CD4-positive, alpha-beta memory T cell (primary cell): Measurements from ENCODE around the gene BTG3. TPM values are rescaled to one million over a fixed set of nuclear protein-coding genes. Genes with fewer than 3 reads are reported as not detected.
A peak's percentile ranks its signal among the peaks of the same experiment; 100 is the strongest.

Experiments
- CTCF ChIA-PET: fragments of 350-600 bp; sonication (Branson Sonifier 250); formaldehyde crosslinking; loops from one replicate; lab custom pipeline; 2021; ENCODE audit warnings: inconsistent platforms; ENCODE audit not compliant: partially characterized antibody; lab: Charles Lee
- POLR2A ChIA-PET: fragments of 350-600 bp; sonication (Branson Sonifier 250); formaldehyde crosslinking; loops from one replicate; lab custom pipeline; 2021; ENCODE audit not compliant: partially characterized antibody; lab: Charles Lee
- DNase-seq, 5 donors: peaks; one replicate each; pipeline versions ENCODE4 v3.0.0 to v3.0.0-alpha.2; 2020 to 2022; ENCODE audit warnings: mixed read lengths in 1 of 5
- H3K27ac ChIP-seq: one replicate; pipeline ENCODE4 v1.7.0; 2013; ENCODE audit warnings: low read depth, low read length
- H3K27me3 ChIP-seq: 2 replicates; pipeline ENCODE4 v1.7.0; 2013; ENCODE audit warnings: mild to moderate bottlenecking, low read length, moderate library complexity; ENCODE audit not compliant: insufficient read depth
- H3K36me3 ChIP-seq: 2 replicates; pipeline ENCODE4 v1.7.0; 2013; ENCODE audit warnings: mild to moderate bottlenecking, low read length, moderate library complexity; ENCODE audit not compliant: insufficient read depth
- H3K4me1 ChIP-seq: 2 replicates; pipeline ENCODE4 v1.7.0; 2013; ENCODE audit warnings: mild to moderate bottlenecking, low read length, moderate library complexity; ENCODE audit not compliant: insufficient read depth
- H3K4me3 ChIP-seq, 2 donors: one replicate each; pipeline ENCODE4 v1.7.0; 2013; ENCODE audit warnings: low read length in 2 of 2, mild to moderate bottlenecking in 1 of 2
- H3K9me3 ChIP-seq, 2 donors: one replicate each; pipeline ENCODE4 v1.7.0; 2013; ENCODE audit warnings: low read length in 2 of 2, control low read depth in 1 of 2; ENCODE audit not compliant: control insufficient read depth in 1 of 2
- H3K27ac Mint-ChIP-seq, 7 donors: one replicate each; pipeline ENCODE4 v1.8.0; 2020 to 2021; ENCODE audit warnings: mixed read lengths in 7 of 7, mild to moderate bottlenecking in 6 of 7, inconsistent platforms in 3 of 7, moderate library complexity in 3 of 7
- H3K27me3 Mint-ChIP-seq, 2 donors: one replicate each; pipeline ENCODE4 v1.8.0; 2020 to 2021; ENCODE audit warnings: mixed read lengths in 2 of 2
- H3K36me3 Mint-ChIP-seq, 2 donors: one replicate each; pipeline ENCODE4 v1.8.0; 2020 to 2021; ENCODE audit warnings: mixed read lengths in 2 of 2, inconsistent platforms in 1 of 2, mild to moderate bottlenecking in 1 of 2
- H3K4me1 Mint-ChIP-seq, 4 donors: one replicate each; pipeline ENCODE4 v1.8.0; 2020 to 2021; ENCODE audit warnings: mixed read lengths in 4 of 4, mild to moderate bottlenecking in 1 of 4
- H3K4me3 Mint-ChIP-seq, 8 donors: one replicate each; pipeline ENCODE4 v1.8.0; 2020 to 2021; ENCODE audit warnings: mixed read lengths in 8 of 8, mild to moderate bottlenecking in 7 of 8, moderate library complexity in 6 of 8, inconsistent platforms in 3 of 8
- H3K9me3 Mint-ChIP-seq, 8 donors: one replicate each; pipeline ENCODE4 v1.8.0; 2020 to 2021; ENCODE audit warnings: mixed read lengths in 8 of 8, mild to moderate bottlenecking in 5 of 8, inconsistent platforms in 3 of 8, moderate library complexity in 1 of 8
- intact Hi-C: fragments of 100-400 bp; cut with micrococcal nuclease; formaldehyde crosslinking; loops from one replicate; pipeline ENCODE4 v1.15.1; 2023
- polyA plus RNA-seq, 2 donors: library from polyadenylated mRNA; unstranded; fragments of 300-500 nt; fragmentation: Illumina TruSeq; gene quantifications; one replicate each; pipeline ENCODE4 v1.2.3, GENCODE V29; 2021
- total RNA-seq, 2 experiments: library from RNA; stranded (reverse); gene quantifications; one replicate each; pipeline ENCODE4 v1.2.3, GENCODE V29; 2021

Gene BTG3
- 10 to 100 TPM; 19.2 to 20.6 TPM for total RNA-seq
- 10 to 100 TPM in 1 of 2 donors, 1 to 10 TPM in 1; 9.7 to 12.6 TPM for polyA plus RNA-seq

DNA sequence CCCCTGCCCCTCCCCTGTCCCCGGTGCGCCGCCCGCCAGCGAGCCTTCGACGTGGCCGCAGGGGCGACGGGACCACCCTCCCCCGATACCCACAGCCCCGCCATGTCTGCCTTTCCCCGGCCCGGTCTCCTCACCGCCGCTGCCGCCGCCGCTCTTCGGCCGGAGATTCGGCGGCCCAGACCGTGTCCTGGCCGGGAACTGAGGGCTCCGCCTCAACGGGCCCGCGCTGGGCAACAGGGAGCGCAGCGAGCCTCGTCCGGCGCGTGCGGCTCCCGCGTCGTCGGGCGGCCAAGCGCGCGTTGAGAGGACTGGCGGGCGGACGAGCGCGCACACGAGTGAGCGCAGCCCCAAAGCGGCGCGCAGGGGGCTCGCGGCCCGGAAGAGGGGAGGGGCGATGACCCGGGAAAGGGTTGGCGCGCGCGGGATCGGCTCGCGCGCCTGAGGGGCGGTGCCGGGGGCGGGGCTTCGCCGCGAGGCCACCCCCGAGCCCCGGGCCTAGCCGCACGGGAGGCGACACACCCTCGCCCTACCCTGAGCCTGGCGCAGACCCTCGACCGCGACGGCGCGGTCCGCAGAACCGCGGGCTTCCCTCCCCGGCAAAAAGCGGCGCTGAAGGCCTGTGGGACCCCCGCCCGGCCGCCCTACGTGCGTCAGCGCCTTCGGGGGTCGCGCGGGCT lies at the start of gene BTG3:
BTG3 (minus strand) TSS at position 337 of the 677 bp plus-strand sequence. CDS start 3,757 bp downstream, outside the sequence.
- H3K27me3 ChIP-seq: no peaks in the 10 kb centered on the region
- peak within 1 kb of the TSS; percentile 87 to 97 for H3K4me3 ChIP-seq
- Mint-ChIP-seq H3K4me1 (peaks cover 14 to 44% (median 22%) of the 10 kb centered on the region in 4 donors), H3K4me3 (peak within 1 kb of the TSS; percentile 91 to 99 (median 95)), H3K9me3 (no peaks in the 10 kb centered on the region), H3K27ac (peak within 1 kb of the TSS; percentile 95 to 100 (median 99)), H3K36me3 (peaks cover 6 to 21% of the 10 kb centered on the region in 2 donors), H3K27me3 (no peaks in the 10 kb centered on the region)
- DNase-seq: peak; percentile 66 to 84 (median 82)
- CTCF ChIA-PET: no interaction called here
- H3K9me3 ChIP-seq: no peaks in the 10 kb centered on the region
- peaks cover 19% of the 10 kb centered on the region for H3K4me1 ChIP-seq
- H3K36me3 ChIP-seq: no peaks in the 10 kb centered on the region
- intact Hi-C loops: loop anchor here (5.0 kb wide), 3 partner anchors 170 to 1880 kb away; no protein-coding TSS in a partner anchor
- H3K27ac ChIP-seq: peak within 1 kb of the TSS; percentile 84
- POLR2A ChIA-PET: interaction anchor here (0.9 to 3.2 kb wide), 8 partner anchors 8 to 207 kb away, joined by 3 to 15 read pairs (median 6); partner anchors contain the start of genes C21orf91 and CXADR

GRCh38 chr21:17660862-17661261 lies 48.2 kb upstream of the BTG3 start:
- no peak overlapping the region for H3K27ac Mint-ChIP-seq
- no peaks in the 10 kb centered on the region for H3K9me3 Mint-ChIP-seq
- no peaks in the 10 kb centered on the region for H3K4me1 ChIP-seq
- H3K27ac ChIP-seq: no peak overlapping the region
- no peaks in the 10 kb centered on the region for H3K27me3 ChIP-seq
- H3K36me3 ChIP-seq: no peaks in the 10 kb centered on the region
- H3K9me3 ChIP-seq: no peaks in the 10 kb centered on the region
- ChIA-PET POLR2A (no interaction called here), CTCF (no interaction called here)
- H3K4me3 Mint-ChIP-seq: no peak overlapping the region
- intact Hi-C loops: no loop called here
- no peaks in the 10 kb centered on the region for H3K4me1 Mint-ChIP-seq
- peaks cover 20 to 22% of the 10 kb centered on the region in 2 donors for H3K27me3 Mint-ChIP-seq
- no peak for DNase-seq
- H3K4me3 ChIP-seq: no peak overlapping the region
- no peaks in the 10 kb centered on the region for H3K36me3 Mint-ChIP-seq

DNA sequence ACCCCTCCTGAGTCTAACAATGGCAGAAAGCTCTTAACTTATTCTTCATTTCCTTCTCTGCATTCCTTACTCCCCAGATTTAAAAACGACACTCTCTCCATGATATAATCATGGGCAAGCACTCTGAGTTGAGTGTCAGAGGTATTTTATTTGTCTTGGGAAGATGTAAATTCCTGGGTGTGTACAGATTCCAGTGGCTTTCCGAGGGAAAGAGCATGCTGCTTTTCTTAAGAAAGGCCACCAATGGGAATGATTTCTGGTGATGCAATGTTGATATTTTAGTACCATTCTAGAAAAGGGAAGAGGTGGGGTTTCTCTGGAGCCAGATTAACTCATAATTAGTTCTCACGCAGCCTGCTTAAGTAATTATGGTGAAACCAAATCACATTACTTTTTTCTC lies 47.8 kb upstream of the BTG3 start:
- H3K4me3 Mint-ChIP-seq: no peak overlapping the region
- H3K36me3 Mint-ChIP-seq: no peaks in the 10 kb centered on the region
- H3K27me3 ChIP-seq: no peaks in the 10 kb centered on the region
- intact Hi-C loops: no loop called here
- H3K27ac ChIP-seq: no peak overlapping the region
- peaks cover 22 to 25% of the 10 kb centered on the region in 2 donors for H3K27me3 Mint-ChIP-seq
- no peaks in the 10 kb centered on the region for H3K36me3 ChIP-seq
- H3K4me1 ChIP-seq: no peaks in the 10 kb centered on the region
- no peak overlapping the region for H3K4me3 ChIP-seq
- no peak for DNase-seq
- ChIA-PET CTCF (interaction anchor here (1.6 kb wide), 1 partner anchor 265 kb away, joined by 4 read pairs; no protein-coding TSS in a partner anchor), POLR2A (no interaction called here)
- H3K9me3 ChIP-seq: no peaks in the 10 kb centered on the region
- no peaks in the 10 kb centered on the region for H3K4me1 Mint-ChIP-seq
- peaks cover 0 to 2% (median 0%) of the 10 kb centered on the region in 8 donors for H3K9me3 Mint-ChIP-seq
- H3K27ac Mint-ChIP-seq: no peak overlapping the region

- no peaks in the 10 kb centered on the region for H3K4me1 Mint-ChIP-seq
- no peak overlapping the region for H3K4me3 Mint-ChIP-seq
- ChIA-PET POLR2A (no interaction called here), CTCF (interaction anchor here (1.6 kb wide), 1 partner anchor 266 kb away, joined by 4 read pairs; no protein-coding TSS in a partner anchor)
- no peak overlapping the region for H3K4me3 ChIP-seq
- H3K27me3 ChIP-seq: no peaks in the 10 kb centered on the region
- peaks cover 0 to 3% (median 0%) of the 10 kb centered on the region in 8 donors for H3K9me3 Mint-ChIP-seq
- H3K36me3 Mint-ChIP-seq: no peaks in the 10 kb centered on the region
- intact Hi-C loops: no loop called here
- no peaks in the 10 kb centered on the region for H3K36me3 ChIP-seq
- no peaks in the 10 kb centered on the region for H3K9me3 ChIP-seq
- DNase-seq: no peak
- H3K27ac ChIP-seq: no peak overlapping the region
- no peaks in the 10 kb centered on the region for H3K4me1 ChIP-seq
- peaks cover 26 to 32% of the 10 kb centered on the region in 2 donors for H3K27me3 Mint-ChIP-seq
- H3K27ac Mint-ChIP-seq: no peak overlapping the region
Measured at GRCh38 chr21:17658931-17659330, 46.2 kb upstream of the BTG3 start.

DNA sequence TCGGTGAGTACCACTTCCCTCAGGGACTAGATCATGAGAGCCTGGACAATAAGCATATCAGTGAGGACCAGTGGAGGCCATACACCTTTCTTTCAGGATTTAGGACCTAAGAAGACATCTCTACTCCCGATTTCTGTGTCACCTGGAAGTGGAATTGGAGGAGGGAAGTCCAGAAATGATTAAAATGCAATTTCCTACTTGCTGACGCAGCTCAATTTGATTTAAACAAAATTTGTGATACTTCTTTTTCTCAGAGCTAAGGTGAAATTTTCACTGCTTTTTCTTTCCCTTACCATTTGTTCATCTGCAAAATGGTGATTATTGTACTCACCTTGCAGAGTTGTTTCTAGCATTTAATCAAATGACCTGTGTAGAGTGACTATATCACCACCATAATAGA lies 38.8 kb upstream of the BTG3 start:
- Histone ChIP-seq H3K27me3 (no peaks in the 10 kb centered on the region), H3K9me3 (no peaks in the 10 kb centered on the region), H3K27ac (no peak overlapping the region), H3K4me3 (no peak overlapping the region), H3K4me1 (no peaks in the 10 kb centered on the region), H3K36me3 (no peaks in the 10 kb centered on the region)
- H3K9me3 Mint-ChIP-seq: peaks cover 0 to 8% (median 2%) of the 10 kb centered on the region in 8 donors
- CTCF ChIA-PET: interaction anchor here (1.2 to 1.5 kb wide), 2 partner anchors 273 to 274 kb away, joined by 4 read pairs; no protein-coding TSS in a partner anchor
- no peaks in the 10 kb centered on the region for H3K4me1 Mint-ChIP-seq
- no peak for DNase-seq
- H3K36me3 Mint-ChIP-seq: no peaks in the 10 kb centered on the region
- H3K27me3 Mint-ChIP-seq: peaks cover 10 to 12% of the 10 kb centered on the region in 2 donors
- H3K27ac Mint-ChIP-seq: no peak overlapping the region
- intact Hi-C loops: no loop called here
- no peak overlapping the region for H3K4me3 Mint-ChIP-seq
- POLR2A ChIA-PET: no interaction called here

DNA sequence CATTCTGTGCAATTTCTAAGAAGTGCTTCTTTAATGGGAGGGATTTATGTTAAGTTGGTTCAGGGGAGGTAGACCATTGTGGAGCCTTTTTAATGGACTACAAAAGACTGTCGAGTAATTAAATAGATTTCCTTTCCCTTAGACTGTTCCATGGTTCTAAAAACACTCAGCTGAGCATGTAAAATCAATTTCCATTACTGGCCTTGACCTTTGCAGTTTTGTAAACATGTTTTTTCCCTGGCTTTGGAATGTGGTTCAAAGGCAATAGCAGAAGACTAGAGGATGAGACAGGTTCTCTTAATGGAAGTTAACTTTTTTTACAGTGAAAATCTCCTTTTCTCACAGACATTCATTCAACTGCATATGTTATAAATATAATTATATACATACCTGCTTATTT lies 37.6 kb upstream of the BTG3 start:
- no peak overlapping the region for H3K4me3 Mint-ChIP-seq
- peaks cover 5 to 8% of the 10 kb centered on the region in 2 donors for H3K27me3 Mint-ChIP-seq
- H3K36me3 ChIP-seq: no peaks in the 10 kb centered on the region
- POLR2A ChIA-PET: no interaction called here
- H3K36me3 Mint-ChIP-seq: no peaks in the 10 kb centered on the region
- no peaks in the 10 kb centered on the region for H3K4me1 Mint-ChIP-seq
- no peaks in the 10 kb centered on the region for H3K27me3 ChIP-seq
- CTCF ChIA-PET: interaction anchor here (1.5 kb wide), 1 partner anchor 274 kb away, joined by 4 read pairs; no protein-coding TSS in a partner anchor
- no peaks in the 10 kb centered on the region for H3K9me3 ChIP-seq
- H3K4me3 ChIP-seq: no peak overlapping the region
- no peak overlapping the region for H3K27ac ChIP-seq
- H3K9me3 Mint-ChIP-seq: peaks cover 0 to 8% (median under 1%) of the 10 kb centered on the region in 8 donors
- DNase-seq: no peak
- no peak overlapping the region for H3K27ac Mint-ChIP-seq
- intact Hi-C loops: no loop called here
- no peaks in the 10 kb centered on the region for H3K4me1 ChIP-seq

GRCh38 chr21:17646790-17647189 lies 34.1 kb upstream of the BTG3 start:
- CTCF ChIA-PET: no interaction called here
- Histone ChIP-seq H3K27me3 (no peaks in the 10 kb centered on the region), H3K27ac (no peak overlapping the region), H3K4me3 (no peak overlapping the region), H3K9me3 (no peaks in the 10 kb centered on the region), H3K36me3 (no peaks in the 10 kb centered on the region), H3K4me1 (no peaks in the 10 kb centered on the region)
- no peak overlapping the region for H3K27ac Mint-ChIP-seq
- intact Hi-C loops: no loop called here
- H3K27me3 Mint-ChIP-seq: peaks cover 0 to 6% of the 10 kb centered on the region in 2 donors
- H3K36me3 Mint-ChIP-seq: no peaks in the 10 kb centered on the region
- POLR2A ChIA-PET: no interaction called here
- H3K4me3 Mint-ChIP-seq: no peak overlapping the region
- H3K4me1 Mint-ChIP-seq: peaks cover 0 to 7% (median 2%) of the 10 kb centered on the region in 4 donors
- H3K9me3 Mint-ChIP-seq: peaks cover 0 to 5% (median under 1%) of the 10 kb centered on the region in 8 donors
- DNase-seq: no peak
